GM13977 (cell line): Measurements from ENCODE around the gene SUSD3.

Experiments
- DNase-seq: peaks from one replicate; pipeline ENCODE4 v3.0.0; 2012; ENCODE audit warnings: low spot score
- CTCF ChIP-seq: IDR thresholded peaks from 2 replicates; pipeline ENCODE4 v1.5.1; 2012; ENCODE audit warnings: mild to moderate bottlenecking, control low read depth; ENCODE audit not compliant: insufficient read depth; ENCODE audit errors: extremely low read depth, missing control alignments
- in situ Hi-C: fragments of 300-500 bp; cut with MboI; formaldehyde crosslinking; loops from one replicate; pipeline ENCODE4 v1.12.0; 2022; ENCODE audit warnings: low sequenced_read_pairs, low pct_unique_long_range_greater_than_20kb, mixed read lengths, inconsistent platforms; ENCODE audit not compliant: unreplicated experiment

SUSD3 gene

GRCh38 chr9:93119703-93119952 lies 61.1 kb downstream of the SUSD3 start:
- TF ChIP-seq CTCF: no peak
- DNase-seq: no peak
- in situ Hi-C loops: no loop called here

- TF ChIP-seq CTCF: peak; percentile 34
- peak; percentile 86 for DNase-seq
- in situ Hi-C loops: no loop called here
These were observed 61.7 kb downstream of the SUSD3 start for GRCh38 chr9:93119953-93120845.

GRCh38 chr9:93120846-93121315 lies 62.4 kb downstream of the SUSD3 start:
- in situ Hi-C loops: no loop called here
- DNase-seq: no peak
- no peak for TF ChIP-seq CTCF

- no peak for TF ChIP-seq CTCF
- in situ Hi-C loops: no loop called here
- DNase-seq: no peak
These were observed 63.1 kb downstream of the SUSD3 start for GRCh38 chr9:93121316-93122241.

- no peak for DNase-seq
- in situ Hi-C loops: no loop called here
- no peak for TF ChIP-seq CTCF
These were observed 64.3 kb downstream of the SUSD3 start for GRCh38 chr9:93122721-93123221.

DNA sequence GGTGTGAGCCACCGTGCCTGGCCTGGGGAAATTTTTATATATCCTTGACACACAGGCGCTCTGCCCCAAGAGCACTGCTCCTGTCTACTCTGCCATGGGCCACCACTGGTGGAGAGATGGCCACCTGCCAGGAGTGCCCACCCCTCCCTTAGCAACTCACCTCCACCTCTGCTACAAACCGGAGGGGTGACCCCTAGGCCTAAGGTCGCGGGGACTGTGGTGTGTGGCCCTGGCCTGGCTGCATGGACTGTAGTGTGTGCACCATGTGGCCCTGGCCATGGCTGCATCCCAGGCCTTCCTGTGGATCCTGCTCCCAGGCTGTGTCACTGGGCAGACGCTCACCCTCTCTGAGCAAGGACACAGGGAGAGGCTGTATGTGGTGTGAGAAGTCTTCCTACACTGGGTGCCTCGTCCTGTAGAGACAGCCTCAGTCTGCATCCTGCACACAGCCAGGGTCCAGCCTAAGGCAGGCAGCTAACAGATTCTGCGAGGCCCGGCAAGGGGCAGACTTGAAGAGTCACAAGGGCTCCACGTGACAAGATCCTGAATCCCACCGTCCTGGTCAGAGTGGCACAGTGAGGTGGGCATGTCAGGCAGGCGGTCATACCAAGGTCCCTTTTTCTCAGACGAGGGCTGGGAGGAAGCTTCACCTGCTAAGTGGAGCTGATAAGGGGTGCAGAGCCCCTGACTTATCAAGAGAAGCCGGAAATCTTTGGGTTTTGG lies 65.2 kb downstream of the SUSD3 start:
- DNase-seq: no peak
- no peak for TF ChIP-seq CTCF
- in situ Hi-C loops: no loop called here
